GM23248 (cell line): ENCODE results near the gene TAPT1. TPM values are rescaled to one million over a fixed set of nuclear protein-coding genes. Genes with fewer than 3 reads are reported as not detected.

ENCODE experiments used
- DNase-seq: peaks from one replicate; pipeline ENCODE4 v3.0.0-alpha.2; 2015
- H2AFZ ChIP-seq: fragments of 200-600 bp; sonication (generic); 2 replicates; pipeline ENCODE4 v1.6.1; 2016; ENCODE audit warnings: antibody characterized with exemption
- H3F3A ChIP-seq: fragments of 200-600 bp; sonication (generic); 2 replicates; pipeline ENCODE4 v1.6.1; 2016; ENCODE audit warnings: mild to moderate bottlenecking, antibody characterized with exemption, mixed run types; ENCODE audit not compliant: insufficient read depth
- H3K27ac ChIP-seq: fragments of 200-600 bp; sonication (generic); 2 replicates; pipeline ENCODE4 v1.5.1; 2016; ENCODE audit warnings: mild to moderate bottlenecking
- H3K27me3 ChIP-seq: fragments of 200-600 bp; sonication (generic); replicated peaks from 2 replicates; pipeline ENCODE4 v1.6.1; 2016; ENCODE audit warnings: mild to moderate bottlenecking; ENCODE audit not compliant: insufficient read depth
- H3K36me3 ChIP-seq: fragments of 200-600 bp; sonication (generic); 2 replicates; pipeline ENCODE4 v1.6.1; 2016; ENCODE audit warnings: low read depth, mild to moderate bottlenecking
- H3K4me1 ChIP-seq: fragments of 200-600 bp; sonication (generic); 2 replicates; pipeline ENCODE4 v1.6.1; 2016; ENCODE audit warnings: mild to moderate bottlenecking; ENCODE audit not compliant: insufficient read depth
- H3K4me2 ChIP-seq: fragments of 200-600 bp; sonication (generic); one replicate; pipeline ENCODE4 v1.6.1; 2016; ENCODE audit warnings: mild to moderate bottlenecking; ENCODE audit not compliant: unreplicated experiment
- H3K4me3 ChIP-seq: fragments of 200-600 bp; sonication (generic); 2 replicates; pipeline ENCODE4 v1.5.1; 2016; ENCODE audit warnings: mild to moderate bottlenecking
- H3K79me2 ChIP-seq: fragments of 200-600 bp; sonication (generic); 2 replicates; pipeline ENCODE4 v1.6.1; 2016; ENCODE audit warnings: mild to moderate bottlenecking; ENCODE audit not compliant: insufficient read depth
- H3K9ac ChIP-seq: fragments of 200-600 bp; sonication (generic); 2 replicates; pipeline ENCODE4 v1.6.1; 2016; ENCODE audit warnings: mild to moderate bottlenecking
- H3K9me2 ChIP-seq: fragments of 200-600 bp; sonication (generic); 2 replicates; pipeline ENCODE4 v1.6.1; 2016; ENCODE audit warnings: mixed run types, mild to moderate bottlenecking, moderate library complexity; ENCODE audit not compliant: insufficient read depth
- H3K9me3 ChIP-seq: fragments of 200-600 bp; sonication (generic); one replicate; pipeline ENCODE4 v1.6.1; 2017; ENCODE audit warnings: low read depth
- H4K20me1 ChIP-seq: fragments of 200-600 bp; sonication (generic); 2 replicates; pipeline ENCODE4 v1.6.0; 2016; ENCODE audit not compliant: insufficient read depth
- EZH2 ChIP-seq: fragments of 200-600 bp; sonication (generic); IDR thresholded peaks from 2 replicates; pipeline ENCODE4 v1.6.1; 2018; ENCODE audit warnings: antibody characterized with exemption, mild to moderate bottlenecking; ENCODE audit not compliant: insufficient read depth, poor library complexity, severe bottlenecking
- EZH2phosphoT487 ChIP-seq: fragments of 200-600 bp; sonication (generic); IDR thresholded peaks from 2 replicates; pipeline ENCODE4 v1.6.1; 2018; ENCODE audit warnings: antibody characterized with exemption, moderate library complexity, mild to moderate bottlenecking, low read depth; ENCODE audit not compliant: insufficient read depth
- WGBS, 2 experiments: methylation state at CpG; one replicate each; pipeline ENCODE4 v1.1.6; 2015 to 2017; ENCODE audit warnings: low lambda C conversion rate in 2 of 2, low coverage in 1 of 2; ENCODE audit errors: missing lambda C conversion rate in 2 of 2; 5-methylcytosine and 5-hydroxymethylcytosine counted together
- in situ Hi-C: fragments of 300-500 bp; cut with MboI; formaldehyde crosslinking; loops from 2 replicates; pipeline ENCODE4 v1.15.0; 2020
- polyA plus RNA-seq: library from polyadenylated mRNA; unstranded; fragments of >200 nt; fragmentation: Nextera tagmentation; extraction: Ambion mirVana; gene quantifications from 2 replicates; pipeline ENCODE4 v1.2.1, GENCODE V29; 2016
- total RNA-seq: library from RNA; depleted of rRNA; stranded (reverse); fragments of >200 nt; shearing (Covaris generic); gene quantifications from 2 replicates; pipeline ENCODE4 v1.2.3, GENCODE V29; 2014

The TAPT1 gene
- total and polyA plus RNA-seq, 2 experiments from 2014 or later, result 7.8 to 13.2 TPM

GRCh38 chr4:16212138-16212782 lies 14.0 kb downstream of the TAPT1 start:
- H3K79me2 ChIP-seq, result peaks cover 40% of the 10 kb centered on the region
- H3K9ac ChIP-seq, result no peak overlapping the region
- no peak overlapping the region for H3K4me3 ChIP-seq
- no peaks in the 10 kb centered on the region for H3F3A ChIP-seq
- DNase-seq, result no peak
- no peaks in the 10 kb centered on the region for H3K36me3 ChIP-seq
- H3K27ac ChIP-seq, result no peak overlapping the region
- H4K20me1 ChIP-seq, result no peaks in the 10 kb centered on the region
- in situ Hi-C loops, result no loop called here
- H3K9me3 ChIP-seq, result no peaks in the 10 kb centered on the region
- TF ChIP-seq EZH2 (no peak), EZH2phosphoT487 (no peak)
- H3K27me3 ChIP-seq, result no peaks in the 10 kb centered on the region
- H3K4me1 ChIP-seq, result peaks cover 4% of the 10 kb centered on the region
- 88 to 92% methylated on average over 3 of the region's 3 CpGs for WGBS, 2 experiments
- H3K4me2 ChIP-seq, result no peak overlapping the region
- H3K9me2 ChIP-seq, result no peaks in the 10 kb centered on the region
- H2AFZ ChIP-seq, result no peak overlapping the region

GRCh38 chr4:16207409-16207808 lies 18.9 kb downstream of the TAPT1 start:
- in situ Hi-C loops, result no loop called here
- no peak overlapping the region for H3K4me3 ChIP-seq
- H2AFZ ChIP-seq, result no peak overlapping the region
- no peaks in the 10 kb centered on the region for H3K36me3 ChIP-seq
- H4K20me1 ChIP-seq, result no peaks in the 10 kb centered on the region
- WGBS, 2 experiments, result 91 to 96% methylated on average over 1 of the region's 1 CpG
- DNase-seq, result no peak
- H3K9ac ChIP-seq, result no peak overlapping the region
- H3K27me3 ChIP-seq, result no peaks in the 10 kb centered on the region
- no peak overlapping the region for H3K27ac ChIP-seq
- H3K79me2 ChIP-seq, result peaks cover 18% of the 10 kb centered on the region; the same call in 1 of the 2 replicates
- H3K4me1 ChIP-seq, result peaks cover 8% of the 10 kb centered on the region
- H3K9me2 ChIP-seq, result no peaks in the 10 kb centered on the region
- H3K4me2 ChIP-seq, result no peak overlapping the region
- TF ChIP-seq EZH2 (no peak), EZH2phosphoT487 (no peak)
- H3F3A ChIP-seq, result no peaks in the 10 kb centered on the region; the same call in 1 of the 2 replicates
- H3K9me3 ChIP-seq, result no peaks in the 10 kb centered on the region

- no peaks in the 10 kb centered on the region for H4K20me1 ChIP-seq
- no peak overlapping the region for H3K4me3 ChIP-seq
- H3K4me1 ChIP-seq, result peaks cover 8% of the 10 kb centered on the region
- H3K27ac ChIP-seq, result no peak overlapping the region
- no peaks in the 10 kb centered on the region for H3K9me3 ChIP-seq
- no peak overlapping the region for H3K9ac ChIP-seq
- DNase-seq, result peak; percentile 20
- H3F3A ChIP-seq, result no peaks in the 10 kb centered on the region; the same call in 1 of the 2 replicates
- TF ChIP-seq EZH2phosphoT487 (no peak), EZH2 (no peak)
- no peaks in the 10 kb centered on the region for H3K36me3 ChIP-seq
- no peaks in the 10 kb centered on the region for H3K27me3 ChIP-seq
- no peak overlapping the region for H2AFZ ChIP-seq
- in situ Hi-C loops, result no loop called here
- H3K4me2 ChIP-seq, result no peak overlapping the region
- no peaks in the 10 kb centered on the region for H3K9me2 ChIP-seq
- WGBS, 2 experiments, result 35 to 47% methylated on average over 2 of the region's 2 CpGs
- peaks cover 18% of the 10 kb centered on the region; the same call in 1 of the 2 replicates for H3K79me2 ChIP-seq
Observed at GRCh38 chr4:16206848-16207247, 19.4 kb downstream of the TAPT1 start.

GRCh38 chr4:16206301-16206700 lies 20.0 kb downstream of the TAPT1 start:
- Histone ChIP-seq H3K36me3 (no peaks in the 10 kb centered on the region), H3K4me3 (no peak overlapping the region), H3K27me3 (no peaks in the 10 kb centered on the region), H3K9me3 (no peaks in the 10 kb centered on the region), H3F3A (no peaks in the 10 kb centered on the region; the same call in 1 of the 2 replicates), H3K79me2 (peaks cover 18% of the 10 kb centered on the region; the same call in 1 of the 2 replicates), H3K9ac (no peak overlapping the region), H3K4me2 (no peak overlapping the region), H3K4me1 (peaks cover 8% of the 10 kb centered on the region), H4K20me1 (no peaks in the 10 kb centered on the region), H3K27ac (no peak overlapping the region), H2AFZ (no peak overlapping the region), H3K9me2 (no peaks in the 10 kb centered on the region)
- in situ Hi-C loops, result no loop called here
- no peak for DNase-seq
- WGBS, 2 experiments, result 95 to 96% methylated on average over 5 of the region's 5 CpGs
- TF ChIP-seq EZH2 (no peak), EZH2phosphoT487 (no peak)
